A549 (cell line): Measurements from ENCODE around the gene CACNA1C. TPM values are rescaled to one million over a fixed set of nuclear protein-coding genes. Genes with fewer than 3 reads are reported as not detected.

Experiments
- ATAC-seq, 2 experiments: fragments of 200-7000 bp in 1 of 2; fragments of >200 bp in 1 of 2; cut with Nextera tagmentation in 1 of 2; cut with Tn5 transposase in 1 of 2; 3 replicates each; pipeline versions ENCODE4 v1.8.0 to v1.9.1; 2018 to 2020; ENCODE audit warnings: mild to moderate bottlenecking in 1 of 2, moderate library complexity in 1 of 2
- CTCF ChIA-PET: fragments of 300-600 bp; sonication (Branson Sonifier 250); formaldehyde crosslinking; extraction: SDS; loops from one replicate; lab custom pipeline; 2021; ENCODE audit warnings: antibody characterized with exemption, inconsistent platforms; lab: Yijun Ruan, JAX
- POLR2A ChIA-PET: fragments of 350-600 bp; formaldehyde crosslinking; extraction: SDS; loops from one replicate; lab custom pipeline; 2021; ENCODE audit warnings: antibody characterized with exemption, inconsistent platforms; lab: Yijun Ruan, JAX
- DNase-seq, 2 experiments: peaks; one replicate each; pipeline versions ENCODE4 v3.0.0 to v3.0.0-alpha.2; 2011 to 2016; ENCODE audit warnings: low read depth in 1 of 2, low spot score in 1 of 2
- FAIRE-seq: peaks from 2 replicates; lab custom pipeline; 2011; peaks lifted over from hg19 to GRCh38; lab: Jason Lieb, UNC
- H3K27ac ChIP-seq, 2 experiments: fragments of >200 bp; sonication (Bioruptor Twin); formaldehyde crosslinking; 3 replicates each; pipeline ENCODE4 v1.5.1; 2016 to 2017
- H3K4me1 ChIP-seq: fragments of >200 bp; sonication (Bioruptor Twin); formaldehyde crosslinking; 3 replicates; pipeline ENCODE4 v1.6.1; 2016
- H3K4me2 ChIP-seq: fragments of >200 bp; sonication (Bioruptor Twin); formaldehyde crosslinking; 3 replicates; pipeline ENCODE4 v1.6.1; 2016
- H3K4me3 ChIP-seq: fragments of >200 bp; sonication (Bioruptor Twin); formaldehyde crosslinking; 3 replicates; pipeline ENCODE4 v1.5.1; 2016
- H3K9me3 ChIP-seq: fragments of >200 bp; sonication (Bioruptor Twin); formaldehyde crosslinking; 3 replicates; pipeline ENCODE4 v1.6.1; 2016
- CEBPB ChIP-seq, 2 experiments: fragments of >200 bp in 1 of 2; sonication (Bioruptor Twin) in 1 of 2; formaldehyde crosslinking in 1 of 2; IDR thresholded peaks; 2 replicates each; pipeline ENCODE4 v1.6.1; 2012 to 2016
- CHD4 ChIP-seq: fragments of 200-600 bp; sonication (generic); IDR thresholded peaks from 2 replicates; pipeline ENCODE4 v1.6.1; 2016; ENCODE audit warnings: antibody characterized with exemption, mild to moderate bottlenecking, borderline replicate concordance
- FOSL2 ChIP-seq, 2 experiments: fragments of 450-650 bp in 1 of 2; fragments of >200 bp in 1 of 2; sonication (Bioruptor Twin) in 1 of 2; formaldehyde crosslinking; IDR thresholded peaks; 2 replicates each; pipeline versions ENCODE4 v1.5.0 to v1.6.1; 2016 to 2020; ENCODE audit warnings: mild to moderate bottlenecking in 1 of 2, moderate library complexity in 1 of 2
- GATA3 ChIP-seq: IDR thresholded peaks from 2 replicates; pipeline ENCODE4 v1.6.1; 2012; ENCODE audit warnings: borderline replicate concordance
- HDAC2 ChIP-seq: fragments of 200-600 bp; sonication (generic); IDR thresholded peaks from 2 replicates; pipeline ENCODE4 v1.6.1; 2016
- HEYL ChIP-seq: fragments of 250-450 bp; sonication (Bioruptor Pico); IDR thresholded peaks from 2 replicates; pipeline ENCODE4 v1.8.0; 2021; ENCODE audit warnings: mild to moderate bottlenecking, moderate library complexity
- HOXB5 ChIP-seq: fragments of 250-450 bp; sonication (Bioruptor Pico); IDR thresholded peaks from 2 replicates; pipeline ENCODE4 v1.5.0; 2020; ENCODE audit warnings: mild to moderate bottlenecking, moderate library complexity
- JUNB ChIP-seq: fragments of >200 bp; sonication (Bioruptor Twin); formaldehyde crosslinking; IDR thresholded peaks from 2 replicates; pipeline ENCODE4 v1.6.1; 2016
- MAZ ChIP-seq: fragments of 150-350 bp; IDR thresholded peaks from 2 replicates; pipeline ENCODE4 v1.6.1; 2014; ENCODE audit warnings: antibody characterized with exemption, low read depth, low read length, borderline replicate concordance
- MYC ChIP-seq: IDR thresholded peaks from 2 replicates; pipeline ENCODE4 v1.6.1; 2012; ENCODE audit warnings: mild to moderate bottlenecking, inconsistent platforms, low read length, improper control_type of control experiment, borderline replicate concordance
- NFE2L2 ChIP-seq: fragments of 150-350 bp; conservative IDR thresholded peaks from 2 replicates; pipeline ENCODE4 v1.6.1; 2014; ENCODE audit warnings: low read length
- RAD21 ChIP-seq, 2 experiments: fragments of >200 bp in 1 of 2; sonication (Bioruptor Twin) in 1 of 2; formaldehyde crosslinking in 1 of 2; IDR thresholded peaks in 1 of 2; conservative IDR thresholded peaks in 1 of 2; 2 replicates in 1 of 2; 3 replicates in 1 of 2; pipeline ENCODE4 v1.6.1; 2012 to 2018; ENCODE audit warnings: inconsistent platforms in 1 of 2
- RARB ChIP-seq: fragments of 250-450 bp; sonication (Bioruptor Pico); IDR thresholded peaks from 2 replicates; pipeline ENCODE4 v1.8.0; 2021; ENCODE audit warnings: mild to moderate bottlenecking, moderate library complexity
- RFX5 ChIP-seq: fragments of 450-650 bp; IDR thresholded peaks from 2 replicates; pipeline ENCODE4 v1.7.1; 2014; ENCODE audit warnings: antibody characterized with exemption, mild to moderate bottlenecking, moderate library complexity
- SMC3 ChIP-seq: fragments of >200 bp; sonication (Bioruptor Twin); formaldehyde crosslinking; IDR thresholded peaks from 3 replicates; pipeline ENCODE4 v1.6.1; 2018; ENCODE audit warnings: inconsistent platforms
- TP53 ChIP-seq: fragments of 250-450 bp; sonication (Bioruptor Pico); IDR thresholded peaks from 2 replicates; pipeline ENCODE4 v1.5.0; 2021; ENCODE audit warnings: mild to moderate bottlenecking, moderate library complexity
- ZFP36 ChIP-seq: fragments of 450-650 bp; IDR thresholded peaks from 2 replicates; pipeline ENCODE4 v1.6.1; 2014; ENCODE audit warnings: borderline replicate concordance; ENCODE audit not compliant: partially characterized antibody
- ZNF302 ChIP-seq: fragments of 250-450 bp; sonication (Bioruptor Pico); IDR thresholded peaks from 2 replicates; pipeline ENCODE4 v1.9.0; 2021; ENCODE audit warnings: inconsistent platforms, mild to moderate bottlenecking, moderate library complexity
- WGBS: methylation state at CpG from one replicate; pipeline ENCODE4 v1.1.6; 2017; ENCODE audit errors: missing lambda C conversion rate; 5-methylcytosine and 5-hydroxymethylcytosine counted together
- polyA plus RNA-seq, 4 experiments: library from polyadenylated mRNA; depleted of rRNA in 3 of 4; stranded (reverse); fragments of >200 nt; fragmentation: RNase III in 1 of 4; extraction: RNeasy Plus Mini Kit Qiagen cat#74134 plus additional on column Dnase treatment in 1 of 4; gene quantifications; 2 replicates in 3 of 4; 3 replicates in 1 of 4; pipeline ENCODE4 v1.2.3, GENCODE V29; 2011 to 2017
- TF ChIP-seq, protein P1 (sequence below): fragments of >200 bp; sonication (Bioruptor Twin); formaldehyde crosslinking; IDR thresholded peaks from 3 replicates; pipeline ENCODE4 v1.5.1; 2016
- TF ChIP-seq, protein P2 (sequence below): IDR thresholded peaks from 2 replicates; pipeline ENCODE4 v1.6.1; 2012; ENCODE audit warnings: low read depth, borderline replicate concordance
- TF ChIP-seq, protein P3 (sequence below): fragments of >200 bp; sonication (Bioruptor Twin); formaldehyde crosslinking; IDR thresholded peaks from 3 replicates; pipeline ENCODE4 v1.6.1; 2016

CACNA1C gene
- polyA plus RNA-seq, 2 of the 4 experiments (the other 2 are of a cell fraction) = not detected

DNA sequence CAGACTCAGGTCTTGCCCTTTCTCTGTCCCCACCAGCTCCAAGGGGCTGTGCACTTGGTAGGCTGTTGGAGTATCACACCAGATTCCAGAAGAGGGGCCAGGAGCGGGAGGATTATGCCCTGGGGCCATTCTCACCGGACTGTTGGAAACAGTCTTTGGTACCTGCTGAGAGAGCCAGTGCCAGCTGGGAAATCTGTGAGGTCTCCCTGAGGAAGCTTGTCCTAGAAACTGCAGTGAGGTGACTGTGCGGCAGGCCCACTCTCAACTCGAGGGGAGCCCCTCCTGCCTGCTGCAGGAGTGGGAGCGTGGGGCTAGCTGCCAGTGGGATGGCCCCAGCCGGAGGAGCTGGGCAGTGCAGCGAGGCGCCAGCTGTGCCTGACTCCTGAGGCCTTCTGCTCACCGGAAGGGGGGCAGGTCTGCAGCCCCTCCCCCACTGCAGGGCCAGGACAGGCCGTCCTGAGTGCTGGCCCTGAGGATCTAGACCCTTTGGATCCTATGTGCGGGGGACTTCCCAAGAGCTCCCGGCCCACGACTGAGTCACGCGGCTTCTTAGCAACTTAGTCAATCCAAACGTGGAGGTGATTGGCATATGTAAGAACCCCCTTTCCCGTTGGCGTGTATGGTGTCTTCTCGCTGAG is 295.2 kb downstream of the CACNA1C start:
- Histone ChIP-seq H3K4me3 (no peak overlapping the region), H3K4me1 (no peaks in the 10 kb centered on the region), H3K4me2 (no peak overlapping the region), H3K27ac (no peak overlapping the region), H3K9me3 (no peaks in the 10 kb centered on the region)
- WGBS = 44% methylated on average over 13 of the region's 19 CpGs
- FAIRE-seq (no peak), DNase-seq (no peak), ATAC-seq (no peak)
- ChIA-PET POLR2A (no interaction called here), CTCF (interaction anchor here (0.6 to 1.3 kb wide), 4 partner anchors 9 to 236 kb away, joined by 3 to 4 read pairs (median 3); no protein-coding TSS in a partner anchor)
- no peak for TF ChIP-seq CEBPB (IDR thresholded peaks at IDR 0.05)
- TF ChIP-seq, protein P1, sequence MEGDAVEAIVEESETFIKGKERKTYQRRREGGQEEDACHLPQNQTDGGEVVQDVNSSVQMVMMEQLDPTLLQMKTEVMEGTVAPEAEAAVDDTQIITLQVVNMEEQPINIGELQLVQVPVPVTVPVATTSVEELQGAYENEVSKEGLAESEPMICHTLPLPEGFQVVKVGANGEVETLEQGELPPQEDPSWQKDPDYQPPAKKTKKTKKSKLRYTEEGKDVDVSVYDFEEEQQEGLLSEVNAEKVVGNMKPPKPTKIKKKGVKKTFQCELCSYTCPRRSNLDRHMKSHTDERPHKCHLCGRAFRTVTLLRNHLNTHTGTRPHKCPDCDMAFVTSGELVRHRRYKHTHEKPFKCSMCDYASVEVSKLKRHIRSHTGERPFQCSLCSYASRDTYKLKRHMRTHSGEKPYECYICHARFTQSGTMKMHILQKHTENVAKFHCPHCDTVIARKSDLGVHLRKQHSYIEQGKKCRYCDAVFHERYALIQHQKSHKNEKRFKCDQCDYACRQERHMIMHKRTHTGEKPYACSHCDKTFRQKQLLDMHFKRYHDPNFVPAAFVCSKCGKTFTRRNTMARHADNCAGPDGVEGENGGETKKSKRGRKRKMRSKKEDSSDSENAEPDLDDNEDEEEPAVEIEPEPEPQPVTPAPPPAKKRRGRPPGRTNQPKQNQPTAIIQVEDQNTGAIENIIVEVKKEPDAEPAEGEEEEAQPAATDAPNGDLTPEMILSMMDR = no peak
- no peak for TF ChIP-seq GATA3
- TF ChIP-seq NFE2L2 = no peak
- no peak for TF ChIP-seq FOSL2 (IDR thresholded peaks at IDR 0.05)
- TF ChIP-seq FOSL2 (CRISPR knock-in tag; IDR thresholded peaks at IDR 0.05) = no peak
- no peak for TF ChIP-seq HEYL (CRISPR knock-in tag)
- no peak for TF ChIP-seq RAD21 (conservative IDR thresholded peaks at IDR 0.05 in 1 of 2, IDR thresholded peaks at IDR 0.05 in 1 of 2)
- no peak for TF ChIP-seq CHD4
- no peak for TF ChIP-seq TP53
- TF ChIP-seq, protein P2, sequence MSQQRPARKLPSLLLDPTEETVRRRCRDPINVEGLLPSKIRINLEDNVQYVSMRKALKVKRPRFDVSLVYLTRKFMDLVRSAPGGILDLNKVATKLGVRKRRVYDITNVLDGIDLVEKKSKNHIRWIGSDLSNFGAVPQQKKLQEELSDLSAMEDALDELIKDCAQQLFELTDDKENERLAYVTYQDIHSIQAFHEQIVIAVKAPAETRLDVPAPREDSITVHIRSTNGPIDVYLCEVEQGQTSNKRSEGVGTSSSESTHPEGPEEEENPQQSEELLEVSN = no peak
- TF ChIP-seq HDAC2 = no peak
- no peak for TF ChIP-seq HOXB5 (CRISPR knock-in tag)
- TF ChIP-seq, protein P3, sequence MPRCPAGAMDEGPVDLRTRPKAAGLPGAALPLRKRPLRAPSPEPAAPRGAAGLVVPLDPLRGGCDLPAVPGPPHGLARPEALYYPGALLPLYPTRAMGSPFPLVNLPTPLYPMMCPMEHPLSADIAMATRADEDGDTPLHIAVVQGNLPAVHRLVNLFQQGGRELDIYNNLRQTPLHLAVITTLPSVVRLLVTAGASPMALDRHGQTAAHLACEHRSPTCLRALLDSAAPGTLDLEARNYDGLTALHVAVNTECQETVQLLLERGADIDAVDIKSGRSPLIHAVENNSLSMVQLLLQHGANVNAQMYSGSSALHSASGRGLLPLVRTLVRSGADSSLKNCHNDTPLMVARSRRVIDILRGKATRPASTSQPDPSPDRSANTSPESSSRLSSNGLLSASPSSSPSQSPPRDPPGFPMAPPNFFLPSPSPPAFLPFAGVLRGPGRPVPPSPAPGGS = no peak
- TF ChIP-seq MYC = no peak
- no peak for TF ChIP-seq SMC3
- no peak for TF ChIP-seq RFX5
- no peak for TF ChIP-seq JUNB

DNA sequence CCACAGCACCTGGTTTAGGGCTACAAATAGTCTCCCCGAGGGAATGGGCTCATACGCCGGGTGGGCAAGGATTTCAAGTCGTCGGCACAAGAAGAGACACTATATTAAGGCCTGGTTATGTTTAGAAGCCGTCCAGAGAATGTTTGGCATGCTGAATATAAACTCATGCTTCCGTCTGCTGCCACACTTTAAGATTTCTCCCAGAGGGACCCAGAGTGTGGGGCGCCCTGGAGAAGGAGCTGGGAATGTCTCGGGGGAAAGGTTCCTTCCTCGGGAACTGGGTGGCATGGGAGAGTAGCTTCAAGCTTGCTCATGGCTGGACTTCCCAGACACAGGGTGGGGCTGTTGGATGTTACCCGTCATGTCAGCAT is 295.7 kb downstream of the CACNA1C start:
- DNase-seq = no peak
- no peak overlapping the region for H3K27ac ChIP-seq
- no peak for ATAC-seq
- no peak for TF ChIP-seq MAZ
- no peak for TF ChIP-seq RARB (CRISPR knock-in tag)
- no peak for TF ChIP-seq ZFP36
- TF ChIP-seq CEBPB (IDR thresholded peaks at IDR 0.05) = no peak
- H3K4me1 ChIP-seq = no peaks in the 10 kb centered on the region
- WGBS = 28% methylated on average over 11 of the region's 11 CpGs
- ChIA-PET POLR2A (no interaction called here), CTCF (interaction anchor here (0.6 to 1.3 kb wide), 2 partner anchors 48 to 235 kb away, joined by 3 read pairs; no protein-coding TSS in a partner anchor)
- H3K4me2 ChIP-seq = no peak overlapping the region
- H3K4me3 ChIP-seq = no peak overlapping the region
- no peak for FAIRE-seq
- H3K9me3 ChIP-seq = no peaks in the 10 kb centered on the region

DNA sequence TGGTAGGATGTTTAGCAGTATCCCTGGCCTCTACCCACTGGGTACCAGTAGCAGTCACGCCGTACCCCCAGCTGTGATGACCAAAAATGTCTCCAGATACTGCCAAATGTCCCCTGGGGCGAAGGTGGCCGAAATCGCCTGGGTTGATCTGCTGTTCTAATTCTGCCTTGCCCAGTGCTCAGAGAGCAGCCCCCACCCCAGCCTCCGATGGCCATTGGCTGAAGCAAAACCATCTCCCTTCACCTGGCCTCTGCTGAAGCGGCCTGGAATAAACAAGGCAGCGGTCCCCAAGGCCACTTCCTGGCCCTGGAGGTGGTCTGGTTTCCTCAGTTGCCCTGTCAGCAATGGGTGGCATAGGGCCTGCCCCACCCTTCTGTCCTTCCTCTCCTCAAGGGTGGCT is 298.4 kb downstream of the CACNA1C start:
- H3K4me1 ChIP-seq = no peaks in the 10 kb centered on the region
- POLR2A ChIA-PET = no interaction called here
- no peak overlapping the region for H3K27ac ChIP-seq
- FAIRE-seq = no peak
- ATAC-seq = no peak
- no peaks in the 10 kb centered on the region for H3K9me3 ChIP-seq
- TF ChIP-seq, protein P2 = no peak
- TF ChIP-seq ZNF302 (CRISPR knock-in tag) = no peak
- CTCF ChIA-PET = no interaction called here
- H3K4me2 ChIP-seq = no peak overlapping the region
- 15% methylated on average over 7 of the region's 8 CpGs for WGBS
- no peak overlapping the region for H3K4me3 ChIP-seq
- no peak for DNase-seq
